Heart right ventricle (tissue), 16 donors: ENCODE data around the gene HAPLN1. TPM values are rescaled to one million over a fixed set of nuclear protein-coding genes. Genes with fewer than 3 reads are reported as not detected.
"Not testable (repeated sequence)": the region's sequence is repeated elsewhere in the genome, so short reads cannot be mapped to it uniquely, and the experiment has no call there.

Experiments used
- ATAC-seq, 8 donors: fragments of 200-7000 bp; cut with Tn5 transposase; one replicate each; pipeline ENCODE4 v1.9.1; 2020; ENCODE audit warnings: mild to moderate bottlenecking in 8 of 8, moderate library complexity in 8 of 8, moderate number of reproducible peaks in 1 of 8
- DNase-seq, 2 donors: peaks; one replicate each; pipeline ENCODE4 v3.0.0-alpha.2; 2020
- H3K27ac ChIP-seq, 10 donors: fragments of 200-600 bp; sonication (generic) in 2 of 10; one replicate each; pipeline versions ENCODE4 v1.5.0 to v1.8.0; 2020 to 2022; ENCODE audit warnings: mild to moderate bottlenecking in 3 of 10
- H3K27me3 ChIP-seq, 7 donors: fragments of 200-600 bp; one replicate each; pipeline ENCODE4 v1.8.0; 2021 to 2022; ENCODE audit warnings: mild to moderate bottlenecking in 2 of 7
- H3K36me3 ChIP-seq, 9 donors: fragments of 200-600 bp; sonication (generic) in 1 of 9; one replicate each; pipeline versions ENCODE4 v1.5.0 to v1.8.0; 2020 to 2022; ENCODE audit warnings: mild to moderate bottlenecking in 2 of 9
- H3K4me1 ChIP-seq, 9 donors: fragments of 200-600 bp; sonication (generic) in 1 of 9; one replicate each; pipeline versions ENCODE4 v1.5.0 to v1.8.0; 2020 to 2022; ENCODE audit warnings: mild to moderate bottlenecking in 4 of 9
- H3K4me3 ChIP-seq, 10 donors: fragments of 200-600 bp; sonication (generic) in 2 of 10; one replicate each; pipeline versions ENCODE4 v1.5.0 to v1.8.0; 2020 to 2022; ENCODE audit warnings: mild to moderate bottlenecking in 7 of 10, moderate library complexity in 2 of 10
- H3K9me3 ChIP-seq, 11 donors: fragments of 200-600 bp in 10 of 11; sonication (generic) in 2 of 11; one replicate each; pipeline versions ENCODE4 v1.5.0 to v1.8.0; 2013 to 2022; ENCODE audit warnings: mild to moderate bottlenecking in 2 of 11, control low read depth in 1 of 11, moderate library complexity in 1 of 11
- CTCF ChIP-seq, 9 donors: fragments of 200-600 bp; sonication (generic) in 2 of 9; IDR thresholded peaks; one replicate each; pipeline versions ENCODE4 v1.5.0 to v1.8.0; 2021 to 2022; ENCODE audit warnings: antibody characterized with exemption in 9 of 9, mild to moderate bottlenecking in 5 of 9, moderate library complexity in 1 of 9
- WGBS, 2 donors: extraction: QIAGEN DNeasy Blood & Tissue Kit; methylation state at CpG; one replicate each; pipeline ENCODE4 v1.1.7; 2013; ENCODE audit warnings: inconsistent platforms in 1 of 2; 5-methylcytosine and 5-hydroxymethylcytosine counted together
- intact Hi-C, 10 donors: fragments of 100-400 bp; cut with DNase I; formaldehyde crosslinking; loops; one replicate each; pipeline versions ENCODE4 v1.11.1 to v1.14.2; 2022
- polyA plus RNA-seq, 2 donors: library from polyadenylated mRNA; stranded (reverse); fragments of 200-250 nt; gene quantifications; one replicate each; pipeline ENCODE4 v1.2.3, GENCODE V29; 2013
- total RNA-seq, 10 donors: library from RNA; stranded (reverse); fragmentation: NEBNext Ultra II Directional in 3 of 10; extraction: Animal tissue kit (Norgen Biotek cat#: 25700) in 3 of 10; gene quantifications; one replicate each; pipeline versions ENCODE4 v1.2.1 to v1.2.4, GENCODE V29; 2021 to 2023
- donor health status: Arrhythmogenic right ventricular cardiomyopathy.
- donor health status: ischemic (EF 13 %, LVEDD 7.1; RV severe dilation, severe dysfunction).
- donor health status: healthy with polysubstance abuse.
- donor health status: DM: no; HTN: yes; CAD: no.
- donor health status: DM: no; HTN: no; CAD: no.
- donor health status: ischemic (EF 25% LVEDD 6.9; RV normal size, moderate dysfunction).
- donor health status: ischemic (EF 25% LVEDD 5.7; RV mildly dilated, moderate dysfunction).
- donor health status: healthy.
- donor health status: DM: yes; HTN: yes; CAD: no.
- donor health status: Ischemic cardiomyopathy.
- donor health status: ischemic (EF 35%, LVEDD 5.7; RV mildly dilated, moderate dysfunction).
- donor health status: nonischemic (EF 11% LVEDD 7.7; RV severe dilation, severe dysfunction).
- donor health status: DM: yes; HTN: yes; CAD: no.
- donor health status: PGD.
- donor health status: ischemic (EF 29% LVEDD 5.4; RV normal size, mild dysfunction).
- donor health status: nonischemic (EF 23%, LVEDD 6.1; RV moderate dilation, normal function).

The HAPLN1 gene
- total and polyA plus RNA-seq, 12 donors: 0.07 to 4.4 (median 1.0) TPM; not detected in 1

- DNase-seq (no peak), ATAC-seq (no peak)
- Histone ChIP-seq H3K9me3 (peaks cover 0 to 16% (median 0%) of the 10 kb centered on the region in 11 donors), H3K4me3 (no peak overlapping the region), H3K36me3 (no peaks in the 10 kb centered on the region), H3K4me1 (no peaks in the 10 kb centered on the region), H3K27ac (no peak overlapping the region), H3K27me3 (peaks cover 0 to 5% (median 0%) of the 10 kb centered on the region in 7 donors)
- WGBS, 2 donors: 32 to 33% methylated on average over 1 of the region's 1 CpG
- intact Hi-C loops: no loop called here
- no peak for TF ChIP-seq CTCF (IDR thresholded peaks at IDR 0.05)
Observed at GRCh38 chr5:83744821-83745220, 24.2 kb upstream of the HAPLN1 start.

GRCh38 chr5:83742089-83742488 lies 21.4 kb upstream of the HAPLN1 start:
- H3K27me3 ChIP-seq: peaks cover 0 to 5% (median 0%) of the 10 kb centered on the region in 7 donors
- ATAC-seq: no peak
- H3K4me3 ChIP-seq: no peak overlapping the region
- no peak for DNase-seq
- intact Hi-C loops: no loop called here
- no peaks in the 10 kb centered on the region for H3K36me3 ChIP-seq
- H3K9me3 ChIP-seq: no peaks in the 10 kb centered on the region
- WGBS, 2 donors: 90 to 96% methylated on average over 4 of the region's 4 CpGs
- no peak for TF ChIP-seq CTCF (IDR thresholded peaks at IDR 0.05)
- H3K4me1 ChIP-seq: no peaks in the 10 kb centered on the region
- no peak overlapping the region for H3K27ac ChIP-seq

GRCh38 chr5:83741571-83741970 lies 20.9 kb upstream of the HAPLN1 start:
- H3K4me1 ChIP-seq: no peaks in the 10 kb centered on the region
- ATAC-seq: no peak
- intact Hi-C loops: no loop called here
- no peak for TF ChIP-seq CTCF (IDR thresholded peaks at IDR 0.05)
- peaks cover 0 to 5% (median 0%) of the 10 kb centered on the region in 7 donors for H3K27me3 ChIP-seq
- no peaks in the 10 kb centered on the region for H3K9me3 ChIP-seq
- H3K27ac ChIP-seq: no peak overlapping the region
- H3K4me3 ChIP-seq: no peak overlapping the region
- 85 to 86% methylated on average over 3 of the region's 3 CpGs for WGBS, 2 donors
- no peak for DNase-seq
- no peaks in the 10 kb centered on the region for H3K36me3 ChIP-seq

GRCh38 chr5:83740741-83741140 lies 20.1 kb upstream of the HAPLN1 start:
- H3K4me3 ChIP-seq: no peak overlapping the region
- intact Hi-C loops: no loop called here
- WGBS, 2 donors: 83 to 87% methylated on average over 2 of the region's 2 CpGs
- no peak for TF ChIP-seq CTCF (IDR thresholded peaks at IDR 0.05)
- no peaks in the 10 kb centered on the region for H3K9me3 ChIP-seq
- H3K27me3 ChIP-seq: peaks cover 0 to 5% (median 0%) of the 10 kb centered on the region in 7 donors
- no peaks in the 10 kb centered on the region for H3K36me3 ChIP-seq
- DNase-seq (no peak), ATAC-seq (no peak)
- no peaks in the 10 kb centered on the region for H3K4me1 ChIP-seq
- H3K27ac ChIP-seq: no peak overlapping the region

- H3K27ac ChIP-seq, H3K9me3 ChIP-seq, H3K4me3 ChIP-seq, H3K27me3 ChIP-seq, intact Hi-C loops, H3K4me1 ChIP-seq, ATAC-seq, H3K36me3 ChIP-seq, DNase-seq: not testable (repeated sequence)
- whole genome bisulfite sequencing, 2 donors: 89 to 95% methylated on average over 2 of the region's 2 CpGs
Observed at GRCh38 chr5:83736169-83736568, 15.5 kb upstream of the HAPLN1 start.

GRCh38 chr5:83735058-83735457 lies 14.4 kb upstream of the HAPLN1 start:
- DNase-seq, H3K36me3 ChIP-seq, H3K4me3 ChIP-seq, H3K9me3 ChIP-seq, intact Hi-C loops, ATAC-seq, H3K27ac ChIP-seq, H3K4me1 ChIP-seq, H3K27me3 ChIP-seq: not testable (repeated sequence)
